K562 (cell line): ENCODE measurements around the gene SGMS1. TPM values are rescaled to one million over a fixed set of nuclear protein-coding genes. Genes with fewer than 3 reads are reported as not detected.

ENCODE experiments used
- ATAC-seq: fragments of 200-7000 bp; cut with Tn5 transposase; 3 replicates; pipeline ENCODE4 v1.9.1; 2020; ENCODE audit warnings: moderate library complexity
- BruUV-seq: library from RNA; stranded (reverse); fragments of 400-500 nt; replicated peaks from 2 replicates; lab custom pipeline; 2021; lab: Mats Ljungman, UMichigan
- CTCF ChIA-PET: fragments of 300-600 bp; formaldehyde crosslinking; extraction: SDS; loops from one replicate; lab custom pipeline; 2021; ENCODE audit warnings: low intra/inter-chr PET ratio; lab: Yijun Ruan, JAX
- POLR2A ChIA-PET: fragments of 300-600, 350-650 bp; sonication (Branson Sonifier 250); formaldehyde crosslinking; extraction: SDS; loops from one replicate; lab custom pipeline; 2021; ENCODE audit warnings: antibody characterized with exemption, inconsistent platforms; lab: Yijun Ruan, JAX
- DNase-seq, 4 experiments: peaks; one replicate each; pipeline versions ENCODE4 v3.0.0 to v3.0.0-alpha.2; 2011 to 2018; ENCODE audit warnings: low spot score in 3 of 4, mixed read lengths in 3 of 4; ENCODE audit errors: extremely low read depth in 1 of 4
- FAIRE-seq: peaks from 2 replicates; lab custom pipeline; 2011; peaks lifted over from hg19 to GRCh38; lab: Jason Lieb, UNC
- H2AFZ ChIP-seq: 2 replicates; pipeline ENCODE4 v1.6.0; 2011; ENCODE audit warnings: low read depth, low read length, control low read depth, inconsistent platforms
- H3K27ac ChIP-seq: fragments of 200-600 bp; 3 replicates; pipeline ENCODE4 v1.8.0; 2011; ENCODE audit warnings: low read depth, mild to moderate bottlenecking, control low read depth, inconsistent platforms, low read length, moderate library complexity, mixed read lengths; ENCODE audit errors: extremely low read depth
- H3K27me3 ChIP-seq, 2 experiments: fragments of 300-600 bp in 1 of 2; 2 replicates in 1 of 2; 3 replicates in 1 of 2; pipeline versions ENCODE4 v1.6.0 to v1.8.0; 2011; ENCODE audit warnings: inconsistent platforms in 2 of 2, low read length in 2 of 2, mild to moderate bottlenecking in 1 of 2, mixed read lengths in 1 of 2, moderate library complexity in 1 of 2; ENCODE audit not compliant: control insufficient read depth in 2 of 2, insufficient read depth in 2 of 2
- H3K36me3 ChIP-seq: fragments of 300-600 bp; 3 replicates; pipeline ENCODE4 v1.8.0; 2011; ENCODE audit warnings: mild to moderate bottlenecking, low read length, inconsistent platforms; ENCODE audit not compliant: control insufficient read depth, insufficient read depth
- H3K4me1 ChIP-seq, 2 experiments: fragments of 200-600 bp in 1 of 2; replicated peaks in 1 of 2; 2 replicates in 1 of 2; 3 replicates in 1 of 2; pipeline versions ENCODE4 v1.5.1 to v1.8.0; 2011; ENCODE audit warnings: inconsistent platforms in 2 of 2, low read length in 2 of 2, mild to moderate bottlenecking in 1 of 2, mixed read lengths in 1 of 2, moderate library complexity in 1 of 2; ENCODE audit not compliant: control insufficient read depth in 2 of 2, insufficient read depth in 2 of 2
- H3K4me2 ChIP-seq: 2 replicates; pipeline ENCODE4 v1.6.1; 2011; ENCODE audit warnings: low read length, control low read depth, inconsistent platforms, mixed read lengths; ENCODE audit not compliant: insufficient read depth
- H3K4me3 ChIP-seq: fragments of 200-600 bp; sonication (generic), shearing (Covaris generic); 2 replicates; pipeline ENCODE4 v1.5.1; 2016; ENCODE audit warnings: control low read depth, inconsistent platforms
- H3K79me2 ChIP-seq: fragments of 200-600 bp; 3 replicates; pipeline ENCODE4 v1.8.0; 2011; ENCODE audit warnings: low read length, inconsistent platforms; ENCODE audit not compliant: control insufficient read depth, insufficient read depth
- H3K9ac ChIP-seq, 2 experiments: 2 replicates each; pipeline versions ENCODE4 v1.6.0 to v1.6.1; 2011; ENCODE audit warnings: low read depth in 2 of 2, low read length in 2 of 2, control low read depth in 1 of 2, inconsistent platforms in 1 of 2, mild to moderate bottlenecking in 1 of 2, mixed read lengths in 1 of 2; ENCODE audit not compliant: insufficient read depth in 1 of 2
- H3K9me1 ChIP-seq: one replicate; pipeline ENCODE4 v1.6.0; 2011; ENCODE audit warnings: inconsistent platforms, mild to moderate bottlenecking, low read length, moderate library complexity; ENCODE audit not compliant: control insufficient read depth, insufficient read depth
- H3K9me3 ChIP-seq: replicated peaks from 2 replicates; pipeline ENCODE4 v1.5.1; 2011; ENCODE audit warnings: low read depth, low read length, inconsistent platforms; ENCODE audit not compliant: control insufficient read depth, insufficient read depth
- H4K20me1 ChIP-seq: replicated peaks from 2 replicates; pipeline ENCODE4 v1.6.1; 2011; ENCODE audit warnings: low read length, inconsistent platforms, mixed read lengths; ENCODE audit not compliant: control insufficient read depth, insufficient read depth
- ARID3A ChIP-seq: IDR thresholded peaks from 2 replicates; pipeline ENCODE4 v1.6.1; 2012; ENCODE audit warnings: low read depth, low read length, improper control_type of control experiment, borderline replicate concordance
- CTCF ChIP-seq, 3 experiments: IDR thresholded peaks in 2 of 3; conservative IDR thresholded peaks in 1 of 3; 2 replicates each; pipeline ENCODE4 v1.5.1; 2011 to 2012; ENCODE audit warnings: low read length in 3 of 3, mild to moderate bottlenecking in 3 of 3, control low read depth in 2 of 3, improper control_type of control experiment in 1 of 3, inconsistent platforms in 1 of 3, low read depth in 1 of 3, mixed read lengths in 1 of 3, moderate library complexity in 1 of 3; ENCODE audit not compliant: insufficient read depth in 2 of 3
- CXXC5 ChIP-seq: fragments of 250-450 bp; sonication (Bioruptor Pico); IDR thresholded peaks from 2 replicates; pipeline ENCODE4 v1.8.0; 2022; ENCODE audit warnings: inconsistent platforms, mild to moderate bottlenecking, moderate library complexity
- ELF1 ChIP-seq: fragments of 200-800 bp; sonication (Bioruptor generic); IDR thresholded peaks from 2 replicates; pipeline ENCODE4 v1.6.1; 2016; ENCODE audit warnings: missing genetic modification characterization, missing compliant biosample characterization
- HMBOX1 ChIP-seq: sonication (generic); IDR thresholded peaks from 2 replicates; pipeline ENCODE4 v1.6.1; 2016
- NFRKB ChIP-seq: fragments of 450-650 bp; IDR thresholded peaks from 2 replicates; pipeline ENCODE4 v1.6.1; 2016; ENCODE audit warnings: low read depth
- RAD21 ChIP-seq, 2 experiments: fragments of 250-450 bp in 1 of 2; fragments of 450-650 bp in 1 of 2; sonication (Bioruptor Pico) in 1 of 2; formaldehyde crosslinking in 1 of 2; IDR thresholded peaks in 1 of 2; conservative IDR thresholded peaks in 1 of 2; 2 replicates each; pipeline versions ENCODE4 v1.4.0 to v1.8.0; 2020 to 2022; ENCODE audit warnings: mild to moderate bottlenecking in 2 of 2, moderate library complexity in 1 of 2
- RBM34 ChIP-seq: fragments of 200-400 bp; formaldehyde crosslinking; IDR thresholded peaks from 2 replicates; pipeline ENCODE4 v1.6.1; 2018; ENCODE audit warnings: low read length, borderline replicate concordance; ENCODE audit not compliant: insufficient read depth
- SIN3A ChIP-seq, 2 experiments: fragments of 150-350 bp in 1 of 2; IDR thresholded peaks; 2 replicates each; pipeline ENCODE4 v1.6.1; 2011 to 2016; ENCODE audit warnings: borderline replicate concordance in 2 of 2, low read depth in 2 of 2, low read length in 2 of 2, mild to moderate bottlenecking in 2 of 2, moderate library complexity in 2 of 2; ENCODE audit not compliant: control insufficient read depth in 1 of 2
- SMARCB1 ChIP-seq: IDR thresholded peaks from 2 replicates; pipeline ENCODE4 v1.6.1; 2011; ENCODE audit warnings: improper control_type of control experiment, low read depth; ENCODE audit not compliant: insufficient read length
- ZBTB43 ChIP-seq: sonication (generic); formaldehyde crosslinking; IDR thresholded peaks from 2 replicates; pipeline ENCODE4 v1.8.0; 2023; ENCODE audit warnings: mild to moderate bottlenecking, missing genetic modification reagents
- ZNF57 ChIP-seq: fragments of 450-650 bp; formaldehyde crosslinking; IDR thresholded peaks from 2 replicates; pipeline ENCODE4 v1.4.0; 2020; ENCODE audit warnings: mild to moderate bottlenecking, moderate library complexity
- WGBS: fragments of 100-300 bp; shearing (Covaris generic); methylation state at CpG from one replicate; pipeline ENCODE4 v1.1.6; 2016; ENCODE audit warnings: low coverage, mixed read lengths; ENCODE audit not compliant: insufficient coverage; ENCODE audit errors: missing lambda C conversion rate; 5-methylcytosine and 5-hydroxymethylcytosine counted together
- in situ Hi-C: fragments of 300-500 bp; cut with MboI; formaldehyde crosslinking; loops from 4 replicates; pipeline ENCODE4 v1.15.0; 2018; ENCODE audit warnings: inconsistent platforms, mixed read lengths
- intact Hi-C: fragments of 100-400 bp; cut with micrococcal nuclease; formaldehyde crosslinking; loops from 2 replicates; pipeline ENCODE4 v1.14.2; 2022
- polyA plus RNA-seq, 8 experiments: library from polyadenylated mRNA; depleted of rRNA in 4 of 8; stranded (reverse) in 5 of 8; unstranded in 3 of 8; fragments of >200 nt; fragmentation: Nextera tagmentation in 2 of 8; fragmentation: Illumina TruSeq in 1 of 8; extraction: Ambion mirVana in 2 of 8; extraction: Trizol in 1 of 8; gene quantifications; 2 replicates each; pipeline versions ENCODE4 v1.2.1 to v1.2.3, GENCODE V29; 2011 to 2014; ENCODE audit warnings: inconsistent platforms in 1 of 8, missing spikeins in 1 of 8
- total RNA-seq, 7 experiments: library from RNA; depleted of rRNA in 6 of 7; stranded (reverse); fragments of >200 nt in 6 of 7; fragmentation: Illumina TruSeq in 2 of 7; extraction: Trizol in 2 of 7; gene quantifications; 2 replicates each; pipeline versions ENCODE4 v1.2.1 to v1.2.3, GENCODE V29; 2011 to 2021; ENCODE audit warnings: low replicate concordance in 1 of 7

SGMS1 gene
- total and polyA plus RNA-seq, 9 of the 15 experiments (the other 6 are each of a cell fraction or from before 2014, with no cell fraction given) = 22.6 to 232 (median 82.2) TPM

- intact Hi-C loops = loop anchor here (5.0 kb wide), 1 partner anchor 86 kb away; no protein-coding TSS in a partner anchor
- peaks cover 21% of the 10 kb centered on the region for H3K36me3 ChIP-seq
- H3K4me1 ChIP-seq = peaks cover 14 to 58% of the 10 kb centered on the region in 2 experiments
- peak overlapping the region in 1 of 2 experiments; percentile 70; a peak in 3 of 4 replicates for H3K9ac ChIP-seq
- H3K79me2 ChIP-seq = peaks cover 99% of the 10 kb centered on the region
- TF ChIP-seq RAD21 (CRISPR knock-in tag; conservative IDR thresholded peaks at IDR 0.05 in 1 of 2, IDR thresholded peaks at IDR 0.05 in 1 of 2) (peak in 1 of 2 experiments; percentile 22; a peak in 2 of 4 replicates), CXXC5 (CRISPR knock-in tag) (peak; percentile 7; the same call in 1 of the 2 replicates), CTCF (IDR thresholded peaks at IDR 0.05 in 2 of 3, conservative IDR thresholded peaks at IDR 0.05 in 1 of 3; ENCODE audit: insufficient read depth in 2 of 3, low read depth in 1 of 3, low read length in 3 of 3) (peak; percentile 16 to 43 (median 16); a peak in 2 of 6 replicates), ELF1 (tag) (peak; percentile 15; the same call in 1 of the 2 replicates), RBM34 (no peak), ZNF57 (CRISPR knock-in tag) (0 out of 2 replicates have a peak, but pooled peaks have one; percentile 38), HMBOX1 (peak; percentile 7), NFRKB (no peak), SIN3A (IDR thresholded peaks at IDR 0.05; ENCODE audit: borderline replicate concordance in 2 of 2, control insufficient read depth in 1 of 2, low read depth in 2 of 2, low read length in 2 of 2) (0 out of 4 replicates have a peak, but pooled peaks of 1 of the 2 experiments have one; percentile 42), ARID3A (peak; percentile 69), SMARCB1 (peak; percentile 20), ZBTB43 (CRISPR knock-in tag) (no peak)
- 0% methylated on average over 2 of the region's 2 CpGs for WGBS
- H3K27ac ChIP-seq = peak overlapping the region; percentile 75
- H4K20me1 ChIP-seq = peaks cover 25% of the 10 kb centered on the region
- peak overlapping the region; percentile 71 for H3K4me3 ChIP-seq
- H2AFZ ChIP-seq = no peak overlapping the region
- ChIA-PET CTCF (no interaction called here), POLR2A (interaction anchor here (0.8 to 2.9 kb wide), 10 partner anchors 8 to 208 kb away, joined by 3 to 12 read pairs (median 4); no protein-coding TSS in a partner anchor)
- no TSS peak for BruUV-seq
- H3K27me3 ChIP-seq = no peaks in the 10 kb centered on the region
- FAIRE-seq = no peak
- H3K9me3 ChIP-seq = no peaks in the 10 kb centered on the region
- peak in 2 of 4 experiments; percentile 43 to 60 for DNase-seq
- H3K9me1 ChIP-seq = no peaks in the 10 kb centered on the region
- in situ Hi-C loops = no loop called here
- ATAC-seq = peak; percentile 42
- peak overlapping the region; percentile 85 for H3K4me2 ChIP-seq
These were observed 207.5 kb downstream of the SGMS1 start for GRCh38 chr10:50416181-50416824.
